HG02852 (cell line): ENCODE measurements around the gene GPRIN2.

Experiments used
- ATAC-seq: cut with Tn5 transposase; IDR thresholded peaks from one replicate; pipeline ENCODE4 v1.9.1; 2021; ENCODE audit warnings: mild to moderate bottlenecking, moderate library complexity; ENCODE audit not compliant: unreplicated experiment

GPRIN2 gene

DNA sequence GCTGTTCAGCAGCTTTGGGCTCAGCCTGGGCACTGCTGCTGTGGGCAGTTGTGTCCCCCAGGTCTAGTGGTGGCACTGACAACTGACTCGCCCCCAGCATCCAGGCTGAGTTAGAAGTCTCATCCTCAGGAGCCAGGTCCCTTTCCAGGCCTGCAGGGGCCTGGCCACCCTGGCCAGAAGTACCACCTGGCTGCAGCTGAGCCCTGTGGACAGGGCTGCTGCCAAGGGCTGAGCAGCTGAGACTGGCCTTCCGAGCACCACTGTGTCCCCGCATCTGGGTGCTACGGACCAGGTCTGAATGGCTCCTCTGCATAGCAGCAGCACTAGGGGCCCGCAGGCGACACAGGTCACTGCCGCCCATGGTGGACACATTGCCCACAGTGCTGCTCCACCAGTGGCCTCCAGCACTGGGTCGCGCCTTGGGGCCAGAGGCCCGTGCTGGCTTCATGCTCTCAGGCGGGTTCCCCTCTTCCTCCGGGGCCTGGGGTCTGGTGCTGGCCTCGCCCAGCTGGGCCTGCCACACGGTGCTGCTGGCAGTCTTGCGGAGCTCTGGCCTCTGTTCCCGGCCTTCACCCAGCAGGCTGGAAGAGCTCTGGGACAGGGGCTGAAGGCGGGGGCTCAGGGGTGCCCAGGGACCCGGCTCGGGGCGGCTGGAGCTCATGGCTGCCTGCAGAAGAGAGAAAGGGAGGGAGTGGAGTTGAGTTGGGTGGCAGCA, 6.2 kb downstream of the GPRIN2 start:
- ATAC-seq, result no peak

DNA sequence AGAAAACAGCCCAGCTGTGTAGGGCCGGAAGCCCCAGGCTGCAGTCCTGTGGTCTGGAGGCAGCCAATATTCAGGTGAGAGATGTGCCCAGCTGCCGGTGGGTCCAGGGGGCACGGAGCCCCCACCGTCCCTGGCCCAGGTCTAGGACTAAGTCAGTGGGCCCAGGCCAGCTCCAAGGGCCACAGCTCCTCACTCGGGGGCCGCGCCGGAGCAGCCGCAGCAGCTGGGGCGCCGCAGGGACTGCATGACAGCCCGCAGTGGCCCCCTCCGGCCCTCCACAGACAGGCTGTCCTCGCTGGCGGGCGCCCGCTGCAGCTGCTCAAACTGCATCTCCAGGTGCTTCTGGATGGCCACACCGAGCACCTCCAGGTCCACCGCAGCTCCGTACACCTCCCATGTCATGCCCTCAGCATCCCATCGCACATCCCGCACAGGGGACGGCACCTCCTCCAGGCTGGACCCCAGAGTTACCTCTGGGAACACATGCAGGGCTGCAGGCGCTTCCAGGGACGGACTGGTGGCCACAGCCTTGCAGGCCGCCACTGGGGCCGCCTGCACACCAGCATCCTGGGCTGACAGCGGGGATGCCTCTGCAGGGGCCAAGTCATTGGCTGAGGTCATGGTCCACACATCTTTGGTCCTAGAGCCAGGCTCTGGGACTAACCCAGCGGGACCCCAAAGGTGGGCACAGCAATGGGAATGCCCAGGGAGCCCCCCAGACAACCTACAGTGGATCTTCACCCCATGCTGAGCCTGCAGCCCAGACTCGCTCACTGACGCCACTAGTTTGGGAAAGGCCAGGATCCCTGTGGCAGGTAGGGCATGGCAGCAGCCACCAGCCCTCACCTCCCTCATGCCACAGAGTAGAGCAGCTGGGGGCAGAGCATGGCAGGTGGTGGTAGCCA, 7.0 kb downstream of the GPRIN2 start:
- ATAC-seq, result no peak

DNA sequence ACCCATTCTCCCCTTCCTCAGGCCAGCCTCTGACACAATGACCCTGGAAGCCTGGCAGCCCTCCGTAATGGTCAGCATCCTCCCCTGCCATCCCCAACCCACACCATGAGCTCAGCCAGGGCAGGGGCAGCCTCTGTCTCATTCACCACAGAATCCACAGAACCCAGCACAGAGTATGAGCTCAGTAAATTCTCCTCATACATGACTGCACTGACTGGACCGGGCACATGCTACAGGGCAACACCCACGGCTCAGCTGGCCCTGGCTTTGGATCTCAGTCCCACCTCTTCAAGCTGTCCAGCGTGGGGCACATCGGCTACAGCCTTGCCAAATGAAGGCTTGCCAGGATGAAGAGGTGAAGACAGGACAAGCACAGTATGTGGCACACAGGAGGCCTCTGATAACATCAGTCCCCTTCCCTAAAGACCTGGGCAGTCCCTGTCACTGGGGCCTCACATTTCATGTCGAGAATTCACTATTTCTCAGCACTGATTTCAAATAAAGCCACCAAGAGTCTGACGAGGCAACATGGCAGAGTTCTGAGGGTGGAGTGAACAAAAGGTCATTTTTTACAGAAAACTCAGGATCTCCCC, 7.9 kb downstream of the GPRIN2 start:
- no peak for ATAC-seq

DNA sequence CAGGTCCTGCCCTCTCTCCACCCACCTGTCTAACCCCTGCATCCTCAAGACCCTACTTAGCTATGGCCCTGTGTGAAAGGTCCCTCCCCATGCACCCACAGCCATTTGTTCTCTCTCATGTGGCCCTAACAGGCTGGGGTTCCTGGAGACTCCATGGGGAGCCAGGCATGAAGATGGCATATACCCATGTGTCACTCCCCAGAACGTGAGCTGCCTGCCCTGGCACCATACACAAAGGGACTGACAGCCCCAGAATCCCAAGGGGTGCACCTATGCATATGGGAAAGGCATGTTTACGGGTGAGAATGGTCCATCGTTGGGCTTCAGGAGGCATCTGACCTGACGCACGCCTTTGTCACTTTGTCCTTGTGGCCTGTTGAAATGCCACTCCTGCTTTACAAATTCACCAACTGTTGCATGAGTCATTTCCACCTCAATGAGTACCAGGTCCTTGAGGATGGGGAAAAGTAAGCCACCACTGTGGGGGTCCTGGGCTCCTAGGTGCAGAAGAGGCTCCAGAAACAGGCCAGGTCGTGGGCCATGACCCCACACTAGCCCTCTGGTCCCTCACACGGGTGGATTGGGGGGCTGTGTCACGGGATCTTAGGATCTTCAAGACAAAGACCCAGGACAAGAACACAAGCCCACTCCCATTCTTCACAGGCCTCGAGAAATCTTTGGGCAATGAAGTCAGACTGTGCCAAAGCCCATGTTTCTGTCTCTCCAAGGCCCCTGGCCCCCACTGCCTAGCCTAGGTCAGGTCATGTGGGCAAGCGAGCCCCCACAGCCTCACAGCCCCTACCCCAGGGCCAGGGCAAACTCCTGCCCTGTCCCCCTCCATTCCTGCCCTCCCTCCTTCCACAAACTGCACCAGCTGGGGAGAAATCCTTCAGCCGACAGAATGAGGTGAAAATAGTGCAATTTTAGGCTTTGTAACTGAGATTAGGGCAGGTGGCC, 8.6 kb downstream of the GPRIN2 start:
- no peak for ATAC-seq

DNA sequence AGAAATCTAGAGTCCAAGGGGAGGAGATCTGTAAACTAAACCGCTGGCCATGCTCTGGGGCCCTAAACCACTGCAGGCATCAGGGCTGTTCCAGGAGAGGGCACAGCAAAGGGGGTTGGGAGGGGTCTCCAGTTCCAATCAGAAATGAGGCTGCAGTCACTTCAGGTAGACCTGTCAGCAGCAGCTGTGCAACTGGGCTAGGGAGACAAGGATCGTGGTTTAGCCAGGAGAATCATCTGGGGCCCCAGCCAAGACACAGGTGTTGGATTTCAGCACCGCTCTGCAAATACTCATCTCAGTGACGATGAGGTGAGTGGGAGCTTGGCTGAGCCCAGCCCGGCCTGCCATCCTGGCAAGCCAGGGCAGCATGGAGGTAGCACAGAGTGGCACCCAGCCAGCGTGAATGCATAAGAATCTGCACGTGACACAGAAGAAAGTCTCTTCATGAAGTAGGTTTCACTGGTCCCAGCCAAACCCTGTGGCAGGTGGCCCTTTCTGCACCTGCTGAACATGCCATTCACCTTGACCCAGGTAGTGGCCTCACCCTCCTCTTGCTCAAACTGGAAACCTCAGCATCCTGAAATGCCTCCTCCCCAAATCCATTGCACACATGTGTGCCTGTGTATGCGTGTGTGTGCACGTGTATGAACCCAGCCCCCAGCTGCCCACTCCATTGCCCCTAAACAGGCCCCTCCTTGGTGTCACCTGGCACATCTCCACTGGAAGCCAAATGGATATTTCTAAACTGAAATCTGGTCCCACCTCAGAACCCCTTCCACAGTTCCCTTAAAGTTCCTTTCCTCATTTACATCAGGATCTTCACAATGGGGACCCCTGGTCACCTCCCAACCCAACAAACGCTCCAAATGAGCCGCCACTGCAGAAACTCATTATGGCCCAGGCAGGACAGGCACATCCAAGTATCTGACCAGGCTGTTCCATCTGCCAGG, 9.6 kb downstream of the GPRIN2 start:
- ATAC-seq, result no peak

DNA sequence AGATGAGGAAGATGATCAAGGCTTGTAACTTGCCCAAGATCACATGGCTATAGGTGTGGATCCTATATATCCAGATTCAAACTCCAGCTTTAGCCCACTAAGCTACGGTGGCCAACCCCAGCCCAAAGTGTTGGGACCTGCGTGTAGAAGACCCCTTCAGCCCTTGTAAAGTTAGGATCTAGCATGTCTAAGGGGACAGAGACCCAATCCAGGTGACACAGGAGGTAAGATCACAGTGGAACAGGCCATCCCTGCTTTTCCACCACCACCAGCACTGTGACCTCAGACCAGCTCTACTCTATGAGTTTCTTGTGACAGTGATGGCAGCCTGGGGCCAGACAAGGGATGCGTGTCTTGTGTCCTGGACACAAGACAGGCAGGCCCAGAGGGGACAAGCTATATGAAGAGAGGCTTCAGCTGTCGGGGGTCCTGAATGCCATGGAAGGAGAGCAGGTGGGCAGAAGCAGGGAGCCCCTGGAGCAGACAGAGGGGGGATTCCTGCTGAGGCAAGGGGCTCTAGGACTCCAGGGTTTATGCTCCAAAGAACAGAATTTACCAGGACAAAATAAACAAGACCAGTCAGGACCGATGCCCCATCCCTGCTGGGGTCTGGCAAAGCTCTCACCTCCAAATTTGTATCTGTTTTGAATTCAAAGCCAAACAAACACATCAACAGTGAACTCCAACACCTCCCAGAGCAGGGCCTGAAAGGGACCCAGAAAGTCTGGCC, 10.4 kb downstream of the GPRIN2 start:
- ATAC-seq, result no peak

DNA sequence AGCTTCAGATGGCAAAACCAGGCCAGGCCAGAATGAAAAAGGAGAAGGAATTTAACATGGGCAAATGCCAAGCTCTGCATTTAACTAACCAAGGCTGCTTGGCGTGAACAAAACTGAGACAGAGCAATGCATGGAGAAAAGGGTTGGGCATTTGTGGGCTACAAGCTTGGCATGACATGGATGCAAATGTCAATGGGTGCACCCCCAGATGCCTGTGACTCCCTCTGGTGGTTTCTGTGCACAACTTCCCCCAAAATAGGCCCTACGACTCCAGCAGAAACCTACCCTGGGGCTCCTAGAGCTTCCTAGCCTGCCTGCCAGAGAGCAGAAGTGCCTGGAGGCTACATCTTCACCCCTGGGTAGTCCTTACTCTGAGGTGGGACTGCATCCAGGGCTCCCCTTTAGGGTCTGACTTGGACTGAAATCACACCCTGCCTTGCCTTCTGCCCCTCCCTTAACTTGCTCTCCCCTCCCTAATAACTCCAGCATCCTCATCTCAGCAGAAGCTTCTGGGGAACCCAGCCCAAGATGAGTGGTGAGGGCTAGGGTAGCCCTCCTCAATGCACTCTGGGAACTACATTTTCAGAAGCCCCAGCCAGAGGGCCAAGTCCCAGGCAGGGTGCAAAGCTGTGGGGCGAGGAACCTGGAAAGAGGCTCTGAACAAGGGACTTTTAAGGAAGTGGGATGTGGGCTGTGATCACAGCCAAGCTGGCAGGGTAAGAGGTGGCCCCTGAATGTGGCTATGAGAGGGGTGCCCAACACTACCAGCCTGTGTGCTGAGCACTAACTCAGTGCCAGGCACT, 11.3 kb downstream of the GPRIN2 start:
- no peak for ATAC-seq

DNA sequence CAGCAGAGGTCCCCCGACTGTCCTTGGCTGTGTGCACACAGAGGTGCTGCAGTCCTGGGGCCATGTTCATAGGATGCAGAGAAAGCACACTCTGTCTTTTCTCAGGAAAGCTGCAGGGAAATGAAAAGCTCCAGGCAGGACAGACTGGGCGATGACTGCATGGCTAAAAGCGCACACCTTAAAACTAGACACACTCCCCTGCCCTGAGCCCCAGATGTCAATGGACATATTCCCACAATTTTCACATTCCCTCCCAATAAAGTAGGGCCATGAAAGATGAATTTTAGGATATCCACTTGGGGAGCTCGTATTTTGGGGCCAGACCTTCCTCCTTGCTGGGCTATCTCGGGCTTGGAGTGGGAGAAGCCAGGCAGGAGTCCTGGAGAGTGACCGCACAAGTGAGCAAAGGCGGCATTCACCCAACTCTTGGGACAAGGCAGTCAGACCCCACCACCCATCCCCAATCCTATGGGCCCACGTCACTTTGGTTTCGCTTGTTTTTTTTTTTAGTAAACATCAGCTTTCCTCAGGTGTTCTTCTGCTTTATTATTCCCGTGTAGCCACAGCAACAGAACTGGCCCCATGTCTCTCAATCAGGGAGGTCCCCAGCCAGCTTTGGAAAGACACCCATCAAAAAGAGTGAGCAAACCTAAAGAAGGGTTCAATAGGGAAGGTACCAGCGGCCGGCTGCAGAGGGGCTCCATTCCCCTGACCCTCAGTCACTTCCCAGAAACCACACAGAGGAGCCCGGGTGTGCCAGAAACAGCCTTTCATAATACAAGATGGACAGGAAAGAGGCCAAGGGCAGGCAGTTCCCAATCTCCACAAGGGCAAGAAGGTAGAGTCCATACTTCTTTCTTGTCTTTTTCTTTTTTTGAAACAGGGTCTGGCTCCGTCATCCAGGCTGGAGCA, 12.7 kb downstream of the GPRIN2 start:
- no peak for ATAC-seq

DNA sequence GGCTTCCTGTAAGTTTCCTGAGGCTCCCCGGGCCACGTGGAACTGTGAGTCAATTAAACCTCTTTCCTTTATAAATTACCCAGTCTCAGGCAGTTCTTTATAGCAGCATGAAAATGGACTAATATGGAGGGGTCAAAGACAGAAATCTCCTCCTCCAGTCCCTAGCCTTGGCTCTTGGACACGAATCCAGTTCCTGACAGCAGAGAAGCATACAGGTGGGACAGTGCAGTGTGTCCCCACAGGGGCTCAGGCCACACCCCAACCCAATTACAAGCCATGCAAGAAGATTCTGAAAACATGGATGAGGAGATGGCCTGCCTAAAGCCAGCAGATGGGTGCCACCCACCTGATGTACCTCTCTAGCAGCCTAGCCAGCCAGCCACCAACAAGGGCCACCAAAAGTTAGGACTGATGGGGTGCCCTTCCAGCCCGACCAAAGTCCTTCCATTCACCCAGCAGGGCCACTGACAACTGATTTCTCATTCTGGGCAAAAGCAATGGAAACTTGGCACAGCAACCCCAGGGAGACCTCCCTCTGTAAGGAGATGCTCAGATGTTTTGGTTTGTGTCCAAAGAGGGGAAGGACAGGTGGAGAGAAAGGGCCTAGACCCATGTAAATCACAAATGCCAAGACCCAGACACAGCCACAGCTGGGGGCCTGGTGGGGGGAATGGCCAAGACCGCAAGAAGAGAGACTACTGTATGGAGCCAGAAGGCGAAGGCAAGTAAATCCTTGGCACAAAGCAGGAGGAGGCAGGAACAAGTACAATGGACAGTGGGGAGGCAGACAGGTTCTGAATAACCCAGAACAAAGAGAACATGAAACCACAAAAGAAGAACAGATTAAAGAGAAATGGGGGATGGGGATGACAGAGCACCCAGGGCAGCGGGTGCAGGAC, 13.6 kb downstream of the GPRIN2 start:
- no peak for ATAC-seq

DNA sequence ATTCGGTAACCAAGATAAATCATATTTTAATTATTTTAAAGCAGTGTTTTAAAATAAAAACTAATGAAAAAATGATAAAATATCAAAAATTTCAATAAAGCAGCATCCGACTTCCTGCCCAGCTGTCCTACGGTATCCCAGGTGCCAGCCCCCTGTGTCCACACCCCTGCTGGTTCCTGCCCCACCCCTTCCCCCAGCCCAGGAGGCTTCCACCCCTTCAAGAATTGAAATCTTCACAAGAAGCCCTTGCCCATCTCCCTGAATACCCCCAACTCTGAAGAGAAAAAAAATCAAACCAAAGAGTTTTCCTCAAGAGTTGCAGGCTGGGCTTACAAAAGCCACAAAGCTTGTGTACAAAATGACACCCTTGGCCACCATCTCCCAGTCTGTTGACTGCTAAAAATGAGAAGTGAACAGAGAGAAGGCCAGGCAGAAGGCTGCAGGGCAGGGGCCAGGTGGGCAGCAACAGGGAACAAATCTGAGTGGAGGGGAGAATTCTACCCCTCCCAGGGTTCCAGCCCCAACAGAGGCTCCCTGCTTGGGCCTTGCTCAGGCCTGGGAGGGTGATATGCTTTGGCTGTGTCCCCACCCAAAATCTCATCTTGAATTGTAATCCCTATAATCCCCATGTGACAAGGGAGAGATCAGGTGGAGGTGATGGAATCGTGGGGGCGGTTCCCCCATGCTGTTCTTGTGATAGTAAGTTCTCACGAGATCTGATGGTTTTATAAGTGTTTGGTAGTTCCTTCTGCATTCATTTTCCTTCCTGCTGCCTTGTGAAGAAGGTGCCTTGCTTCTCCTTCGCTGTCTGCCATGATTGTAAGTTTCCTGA, 14.5 kb downstream of the GPRIN2 start:
- no peak for ATAC-seq

DNA sequence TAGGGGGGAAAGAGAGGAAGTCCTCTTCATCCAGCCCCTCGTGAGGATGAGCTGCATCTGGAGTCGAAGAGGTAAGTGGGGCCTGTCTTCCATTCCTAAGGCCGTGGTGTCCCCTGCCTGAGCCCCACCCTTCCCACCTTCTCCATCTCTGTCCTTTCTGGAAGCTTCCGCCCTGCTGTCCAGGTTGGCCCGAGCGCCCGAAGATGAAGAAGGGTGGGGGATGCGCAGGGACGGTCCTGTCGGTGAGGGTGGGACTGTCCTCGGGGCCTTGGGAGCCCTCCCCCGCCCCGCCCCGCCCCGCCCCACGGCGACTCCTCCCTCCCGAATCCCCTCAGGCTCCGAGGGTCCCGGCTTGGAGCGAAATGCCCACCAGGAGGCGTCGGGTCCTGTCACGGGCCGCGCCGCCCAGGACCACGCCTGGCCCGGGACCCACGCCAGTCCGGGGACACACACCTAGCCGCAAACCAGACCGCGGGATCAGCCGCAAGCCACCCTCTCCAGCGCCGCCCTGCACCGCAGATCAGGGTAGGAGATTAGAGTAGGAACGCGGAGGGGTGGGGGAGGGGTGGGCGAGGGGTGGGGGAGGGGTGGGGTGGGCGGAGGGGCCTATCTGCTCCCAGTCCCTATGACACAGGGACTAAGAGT, 15.3 kb downstream of the GPRIN2 start:
- no peak for ATAC-seq

DNA sequence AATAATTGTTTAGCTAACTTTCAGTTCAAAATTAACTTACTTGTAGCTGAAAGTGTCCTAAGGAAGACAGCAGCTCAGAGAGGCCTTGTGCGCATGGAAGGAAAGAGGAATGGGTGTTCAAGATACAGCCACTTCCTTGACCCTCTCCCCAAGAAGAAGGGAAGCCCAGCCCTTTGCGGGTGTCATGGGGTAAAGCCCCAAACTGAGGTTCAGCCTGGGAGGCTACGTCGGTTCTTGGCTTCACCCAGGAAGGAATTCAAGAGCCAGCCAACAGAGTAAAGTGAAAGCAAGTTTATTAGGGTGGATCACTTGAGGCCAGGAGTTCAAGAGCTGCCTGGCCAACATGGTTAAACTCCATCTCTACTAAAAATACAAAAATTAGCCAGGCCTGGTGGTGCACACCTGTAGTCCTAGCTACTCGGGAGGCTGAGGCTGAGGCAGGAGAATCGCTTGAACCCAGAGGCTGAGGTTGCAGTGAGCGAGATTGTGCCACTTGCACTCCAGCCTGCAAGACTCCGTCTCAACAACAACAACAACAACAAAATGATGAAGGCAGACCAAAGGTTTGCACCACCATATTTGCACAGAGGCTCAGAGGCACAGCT, 15.9 kb downstream of the GPRIN2 start:
- no peak for ATAC-seq

DNA sequence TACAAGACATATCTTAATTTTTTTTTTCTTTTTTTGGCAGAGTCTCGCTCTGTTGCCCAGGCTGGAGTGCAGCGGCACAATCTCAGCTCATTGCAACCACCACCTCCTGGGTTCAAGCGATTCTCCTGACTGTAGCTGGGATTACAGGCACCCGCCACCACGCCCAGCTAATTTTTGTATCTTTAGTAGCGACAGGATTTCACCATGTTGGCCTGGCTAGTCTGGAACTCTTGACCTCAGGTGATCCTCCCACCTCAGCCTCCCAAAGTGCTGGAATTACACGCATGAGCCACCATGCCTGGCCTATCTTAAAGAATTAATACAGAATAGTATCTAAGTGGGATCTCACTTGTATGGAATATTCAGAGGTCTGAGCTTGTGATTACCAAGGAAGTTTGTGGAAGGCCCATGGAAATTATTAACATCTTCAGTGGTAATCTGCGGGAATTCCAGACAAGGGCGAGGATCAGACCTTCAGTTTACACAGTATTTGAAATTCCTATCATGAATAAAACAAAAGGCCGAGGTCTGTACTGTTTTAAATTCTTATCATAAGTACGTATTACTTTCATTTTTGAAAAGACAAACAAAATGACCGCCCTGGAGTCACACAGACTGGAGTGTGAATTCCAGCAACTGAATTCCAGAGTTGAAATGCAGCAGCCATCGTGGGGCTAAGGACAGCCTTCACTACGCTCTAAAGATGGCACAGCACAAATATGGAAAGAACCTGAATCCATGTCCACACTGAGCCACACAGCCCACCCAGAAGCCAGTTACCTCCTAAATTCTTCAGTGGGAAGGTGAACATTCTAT, 16.7 kb downstream of the GPRIN2 start:
- ATAC-seq, result no peak
